Measurements from ENCODE around the gene POLRMT. TPM values are rescaled to one million over a fixed set of nuclear protein-coding genes. Genes with fewer than 3 reads are reported as not detected.

Gene POLRMT
- total and polyA plus RNA-seq, 12 donors = 26.3 to 371 (median 43.8) TPM

- 81 to 86% (median 84%) methylated on average over 16 to 24 of the region's 24 CpGs for WGBS, 4 donors
Measured at GRCh38 chr19:651991-652390, 18.7 kb upstream of the POLRMT start.

DNA sequence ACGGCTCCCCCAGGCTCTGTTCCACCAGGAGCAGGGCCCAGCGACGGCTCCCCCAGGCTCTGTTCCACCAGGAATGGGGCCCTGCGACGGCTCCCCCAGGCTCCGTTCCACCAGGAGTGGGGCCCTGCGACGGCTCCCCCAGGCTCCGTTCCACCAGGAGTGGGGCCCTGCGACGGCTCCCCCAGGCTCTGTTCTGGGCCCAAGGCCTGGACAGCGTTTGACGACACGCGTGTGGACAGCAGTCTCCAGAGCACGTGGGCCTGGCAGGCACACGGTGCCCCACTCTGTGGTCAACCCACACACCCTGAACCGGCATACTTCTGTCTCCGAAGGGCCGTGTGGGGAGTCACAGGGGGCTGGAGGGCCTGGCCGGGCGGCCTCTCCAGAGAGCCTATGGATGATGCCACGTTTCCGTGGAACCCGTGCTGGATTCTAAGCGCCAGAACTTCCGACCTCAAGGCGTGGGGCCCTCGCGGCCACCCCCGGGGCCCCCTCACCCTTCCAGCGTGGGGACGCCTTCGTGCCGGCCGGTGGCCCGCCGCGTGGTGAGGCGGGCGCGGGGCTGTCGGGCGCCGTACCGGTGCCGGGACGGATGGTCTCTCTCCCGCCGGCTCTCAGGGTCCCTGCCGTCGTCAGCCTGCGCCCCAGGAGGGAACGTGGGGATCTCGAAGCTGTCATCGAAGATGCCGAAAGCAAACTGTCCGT lies 17.9 kb upstream of the POLRMT start:
- Histone ChIP-seq H3K4me3 (no peak overlapping the region), H3K36me3 (replicated peaks in 1 of 2) (peaks cover 0 to 66% of the 10 kb centered on the region in 2 donors), H3K9me3 (replicated peaks in 1 of 3) (no peaks in the 10 kb centered on the region), H3K27ac (no peak overlapping the region), H3K4me1 (replicated peaks in 1 of 2) (no peaks in the 10 kb centered on the region), H3K27me3 (no peaks in the 10 kb centered on the region)
- intact Hi-C loops (cut with DNase I) = no loop called here
- TF ChIP-seq POLR2A (IDR thresholded peaks at IDR 0.05) (no peak), CTCF (IDR thresholded peaks at IDR 0.05) (no peak)
- 92 to 94% (median 93%) methylated on average over 25 to 58 of the region's 58 CpGs for WGBS, 4 donors
- no peak for DNase-seq

More at GRCh38 chr19:651991-652390, 18.7 kb upstream of the POLRMT start:
- Histone ChIP-seq H3K27ac (no peak overlapping the region), H3K4me1 (replicated peaks in 1 of 2) (peaks cover 0 to 1% of the 10 kb centered on the region in 2 donors), H3K27me3 (no peaks in the 10 kb centered on the region), H3K4me3 (no peak overlapping the region), H3K36me3 (replicated peaks in 1 of 2) (peaks cover 0 to 59% of the 10 kb centered on the region in 2 donors), H3K9me3 (replicated peaks in 1 of 3) (no peaks in the 10 kb centered on the region)
- TF ChIP-seq CTCF (IDR thresholded peaks at IDR 0.05) = no peak
- no peak for TF ChIP-seq POLR2A (IDR thresholded peaks at IDR 0.05)
- intact Hi-C loops (cut with DNase I) = no loop called here
- no peak for DNase-seq

GRCh38 chr19:650121-650520 lies 16.8 kb upstream of the POLRMT start:
- no peak overlapping the region for H3K4me3 ChIP-seq
- H3K9me3 ChIP-seq (replicated peaks in 1 of 3) = no peaks in the 10 kb centered on the region
- no peak overlapping the region for H3K27ac ChIP-seq
- H3K4me1 ChIP-seq (replicated peaks in 1 of 2) = no peaks in the 10 kb centered on the region
- WGBS, 4 donors = 89 to 93% (median 93%) methylated on average over 8 to 11 of the region's 11 CpGs
- peaks cover 0 to 68% of the 10 kb centered on the region in 2 donors for H3K36me3 ChIP-seq (replicated peaks in 1 of 2)
- TF ChIP-seq POLR2A (IDR thresholded peaks at IDR 0.05) = no peak
- TF ChIP-seq CTCF (IDR thresholded peaks at IDR 0.05) = no peak
- intact Hi-C loops (cut with DNase I) = no loop called here
- H3K27me3 ChIP-seq = no peaks in the 10 kb centered on the region
- DNase-seq = no peak

GRCh38 chr19:648904-649801 lies 15.8 kb upstream of the POLRMT start:
- 83 to 91% (median 89%) methylated on average over 12 to 53 of the region's 53 CpGs for WGBS, 4 donors
- TF ChIP-seq CTCF (IDR thresholded peaks at IDR 0.05) = no peak
- no peak for TF ChIP-seq POLR2A (IDR thresholded peaks at IDR 0.05)
- DNase-seq = no peak
- Histone ChIP-seq H3K4me1 (replicated peaks in 1 of 2) (no peaks in the 10 kb centered on the region), H3K27me3 (no peaks in the 10 kb centered on the region), H3K4me3 (no peak overlapping the region), H3K36me3 (replicated peaks in 1 of 2) (peaks cover 0 to 68% of the 10 kb centered on the region in 2 donors), H3K9me3 (replicated peaks in 1 of 3) (no peaks in the 10 kb centered on the region), H3K27ac (no peak overlapping the region)
- intact Hi-C loops (cut with DNase I) = no loop called here

Data from adrenal gland (tissue), 12 donors.